OCI-LY7 (cell line): Measurements from ENCODE around the gene ZNF189. TPM values are rescaled to one million over a fixed set of nuclear protein-coding genes. Genes with fewer than 3 reads are reported as not detected.

Source experiments
- BruUV-seq: library from RNA; stranded (reverse); fragments of 400-500 nt; replicated peaks from 2 replicates; lab custom pipeline; 2021; lab: Mats Ljungman, UMichigan
- CTCF ChIA-PET: fragments of 300-600 bp; sonication (Branson Sonifier 250); formaldehyde crosslinking; loops from one replicate; lab custom pipeline; 2022; ENCODE audit warnings: antibody characterized with exemption; ENCODE audit not compliant: unreplicated experiment; lab: Charles Lee
- POLR2A ChIA-PET: fragments of 300-600 bp; sonication (Branson Sonifier 250); formaldehyde crosslinking; loops from one replicate; lab custom pipeline; 2022; ENCODE audit warnings: antibody characterized with exemption; lab: Charles Lee
- DNase-seq: peaks from one replicate; pipeline ENCODE4 v3.0.0-alpha.2; 2015; ENCODE audit warnings: low spot score
- H2AFZ ChIP-seq: fragments of 200-600 bp; sonication (generic), shearing (Covaris generic); 2 replicates; pipeline ENCODE4 v1.6.1; 2014; ENCODE audit warnings: mild to moderate bottlenecking, antibody characterized with exemption, low read length, moderate library complexity
- H3K27ac ChIP-seq: fragments of 200-600 bp; sonication (generic); 2 replicates; pipeline ENCODE4 v1.5.1; 2014; ENCODE audit warnings: mixed run types, low read depth, mild to moderate bottlenecking, moderate library complexity, low read length, inconsistent platforms; ENCODE audit not compliant: poor library complexity, severe bottlenecking
- H3K36me3 ChIP-seq: fragments of 200-600 bp; sonication (generic); 2 replicates; pipeline ENCODE4 v1.6.1; 2014; ENCODE audit warnings: mild to moderate bottlenecking, antibody characterized with exemption, low read length, moderate library complexity, mixed read lengths; ENCODE audit not compliant: insufficient read depth
- H3K4me1 ChIP-seq: fragments of 200-600 bp; sonication (generic); 2 replicates; pipeline ENCODE4 v1.5.1; 2014; ENCODE audit warnings: mild to moderate bottlenecking, low read length; ENCODE audit not compliant: insufficient read depth, poor library complexity, severe bottlenecking
- H3K4me2 ChIP-seq: fragments of 200-600 bp; sonication (generic); 2 replicates; pipeline ENCODE4 v1.6.1; 2014; ENCODE audit warnings: mild to moderate bottlenecking, low read length
- H3K4me3 ChIP-seq: fragments of 200-600 bp; sonication (generic); 2 replicates; pipeline ENCODE4 v1.5.1; 2014; ENCODE audit warnings: mild to moderate bottlenecking, low read depth, low read length; ENCODE audit not compliant: poor library complexity, severe bottlenecking
- H3K79me2 ChIP-seq: fragments of 200-600 bp; sonication (generic); 2 replicates; pipeline ENCODE4 v1.6.1; 2016; ENCODE audit warnings: low read depth, mild to moderate bottlenecking, low read length, moderate library complexity, mixed read lengths; ENCODE audit not compliant: insufficient read depth
- H3K9me2 ChIP-seq: fragments of 200-600 bp; sonication (generic); 2 replicates; pipeline ENCODE4 v1.6.1; 2016; ENCODE audit warnings: mild to moderate bottlenecking, low read length, mixed read lengths; ENCODE audit not compliant: insufficient read depth
- H3K9me3 ChIP-seq: fragments of 200-600 bp; sonication (generic); 2 replicates; pipeline ENCODE4 v1.6.1; 2014; ENCODE audit warnings: mild to moderate bottlenecking, mixed run types, low read length, mixed read lengths
- H4K20me1 ChIP-seq: fragments of 200-600 bp; sonication (generic); 2 replicates; pipeline ENCODE4 v1.6.1; 2014; ENCODE audit warnings: mild to moderate bottlenecking, antibody characterized with exemption, low read length, moderate library complexity, mixed read lengths; ENCODE audit not compliant: insufficient read depth
- CTCF ChIP-seq: fragments of 200-600 bp; sonication (generic); conservative IDR thresholded peaks from 2 replicates; pipeline ENCODE4 v1.5.1; 2014; ENCODE audit warnings: mild to moderate bottlenecking, antibody characterized with exemption, low read length, moderate library complexity, mixed read lengths
- EZH2phosphoT487 ChIP-seq: fragments of 200-600 bp; sonication (generic); IDR thresholded peaks from 2 replicates; pipeline ENCODE4 v1.6.1; 2018; ENCODE audit warnings: low read depth, borderline replicate concordance, mild to moderate bottlenecking, mixed run types, antibody characterized with exemption, low read length, moderate library complexity, mixed read lengths
- intact Hi-C: fragments of 100-400 bp; cut with micrococcal nuclease; formaldehyde crosslinking; loops from one replicate; pipeline ENCODE4 v1.10.0; 2022; ENCODE audit not compliant: unreplicated experiment
- total RNA-seq, 2 experiments: library from RNA; depleted of rRNA in 1 of 2; stranded (reverse); fragments of >200 nt in 1 of 2; shearing (Covaris generic) in 1 of 2; gene quantifications; 2 replicates each; pipeline ENCODE4 v1.2.3, GENCODE V29; 2014 to 2022

The ZNF189 gene
- total RNA-seq, 2 experiments from 2014 or later, result 11.0 to 17.3 TPM

GRCh38 chr9:101354765-101355708 is 43.6 kb upstream of the ZNF189 start:
- H3K4me3 ChIP-seq, result no peak overlapping the region
- H3K9me2 ChIP-seq, result no peaks in the 10 kb centered on the region
- no peaks in the 10 kb centered on the region for H3K9me3 ChIP-seq
- no peaks in the 10 kb centered on the region for H3K36me3 ChIP-seq
- no peak overlapping the region for H2AFZ ChIP-seq
- BruUV-seq, result no TSS peak
- no peaks in the 10 kb centered on the region for H3K4me1 ChIP-seq
- no peak for DNase-seq
- no peaks in the 10 kb centered on the region for H3K79me2 ChIP-seq
- ChIA-PET CTCF (no interaction called here), POLR2A (no interaction called here)
- TF ChIP-seq CTCF, result no peak
- no peak for TF ChIP-seq EZH2phosphoT487
- intact Hi-C loops, result no loop called here
- H4K20me1 ChIP-seq, result no peaks in the 10 kb centered on the region
- H3K4me2 ChIP-seq, result no peak overlapping the region
- H3K27ac ChIP-seq, result no peak overlapping the region

- Histone ChIP-seq H3K9me3 (no peaks in the 10 kb centered on the region), H3K4me3 (no peak overlapping the region), H2AFZ (no peak overlapping the region), H3K9me2 (no peaks in the 10 kb centered on the region), H3K4me2 (no peak overlapping the region), H3K36me3 (no peaks in the 10 kb centered on the region), H3K27ac (no peak overlapping the region), H3K79me2 (no peaks in the 10 kb centered on the region), H3K4me1 (no peaks in the 10 kb centered on the region), H4K20me1 (no peaks in the 10 kb centered on the region)
- intact Hi-C loops, result no loop called here
- ChIA-PET POLR2A (no interaction called here), CTCF (interaction anchor here (0.6 kb wide), 1 partner anchor 92 kb away, joined by 3 read pairs; no protein-coding TSS in a partner anchor)
- no peak for TF ChIP-seq EZH2phosphoT487
- no peak for TF ChIP-seq CTCF
- no TSS peak for BruUV-seq
- DNase-seq, result no peak
These were observed 42.0 kb upstream of the ZNF189 start for GRCh38 chr9:101356619-101357018.

- CTCF ChIA-PET, result no interaction called here
These were observed 39.0 kb upstream of the ZNF189 start for GRCh38 chr9:101359679-101360078.

More at GRCh38 chr9:101359679-101360078, 39.0 kb upstream of the ZNF189 start:
- POLR2A ChIA-PET, result no interaction called here
- Histone ChIP-seq H3K4me1 (no peaks in the 10 kb centered on the region), H4K20me1 (no peaks in the 10 kb centered on the region), H3K27ac (no peak overlapping the region), H3K9me2 (no peaks in the 10 kb centered on the region), H3K79me2 (no peaks in the 10 kb centered on the region), H2AFZ (no peak overlapping the region), H3K36me3 (no peaks in the 10 kb centered on the region), H3K9me3 (no peaks in the 10 kb centered on the region), H3K4me3 (no peak overlapping the region), H3K4me2 (no peak overlapping the region)
- intact Hi-C loops, result no loop called here
- DNase-seq, result no peak
- no TSS peak for BruUV-seq
- no peak for TF ChIP-seq EZH2phosphoT487
- TF ChIP-seq CTCF, result no peak
